ENCODE measurements around the gene GLYR1.

The GLYR1 gene

GRCh38 chr16:4879049-4879448 lies 32.0 kb upstream of the GLYR1 start:
- DNase-seq (ENCODE audit: low spot score) = no peak

GRCh38 chr16:4877380-4877685 lies 30.2 kb upstream of the GLYR1 start:
- no peak for DNase-seq (ENCODE audit: low spot score)

DNA sequence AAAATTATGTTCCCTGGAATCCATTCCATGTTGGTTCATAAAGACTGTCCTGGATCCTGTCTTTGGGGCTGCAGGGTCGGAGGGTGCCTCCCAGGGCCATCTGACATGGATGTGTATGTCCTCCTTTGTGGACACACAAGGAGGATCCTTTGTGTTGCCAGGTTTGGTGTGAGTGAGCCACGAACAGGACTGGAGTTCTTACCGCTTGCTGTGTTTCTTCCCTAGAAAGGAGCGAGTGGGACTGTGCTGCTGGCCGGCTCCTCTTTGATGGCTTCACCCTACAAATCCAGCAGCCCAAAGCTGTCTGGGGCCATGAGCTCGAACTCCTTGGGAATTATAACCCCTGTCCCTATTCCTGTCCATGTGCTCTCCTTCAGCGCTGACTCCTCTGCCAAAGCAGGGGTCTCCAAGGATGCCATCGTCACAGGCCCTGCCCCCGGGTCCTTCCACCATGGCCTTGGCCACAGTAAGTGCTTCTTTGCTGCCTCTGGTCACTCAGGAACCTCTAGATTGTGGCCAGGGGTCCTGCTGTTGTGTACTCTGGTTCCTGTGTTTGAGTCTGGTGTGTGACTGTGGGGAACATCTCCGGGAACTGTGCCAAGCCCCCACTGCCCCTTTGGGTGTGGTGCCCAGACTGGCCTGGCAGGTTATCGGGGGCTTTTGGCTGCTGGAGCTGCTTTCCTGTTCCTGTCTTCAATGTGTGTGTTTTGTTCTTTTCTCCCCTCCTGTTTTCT lies 29.7 kb upstream of the GLYR1 start:
- no peak for DNase-seq (ENCODE audit: low spot score)

DNA sequence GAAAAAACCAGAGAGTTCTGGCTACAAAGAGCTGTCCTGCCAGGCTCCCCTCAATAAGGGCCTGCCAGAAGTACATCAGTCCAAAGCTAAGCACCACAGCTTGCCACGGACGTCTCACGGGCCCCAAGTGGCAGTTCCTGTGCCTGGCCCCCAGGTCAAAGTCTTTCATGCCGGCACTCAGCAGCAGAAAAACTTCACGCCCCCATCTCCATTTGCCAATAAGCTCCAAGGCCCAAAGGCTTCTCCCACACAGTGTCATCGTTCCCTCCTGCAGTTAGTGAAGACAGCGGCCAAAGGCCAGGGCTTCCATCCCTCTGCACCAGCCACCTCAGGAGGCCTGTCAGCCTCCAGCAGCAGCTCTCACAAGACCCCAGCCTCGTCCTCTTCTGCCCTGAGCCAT lies 27.6 kb upstream of the GLYR1 start:
- no peak for DNase-seq (ENCODE audit: low spot score)

- DNase-seq (ENCODE audit: low spot score) = no peak
Observed at GRCh38 chr16:4873091-4873490, 26.0 kb upstream of the GLYR1 start.

DNA sequence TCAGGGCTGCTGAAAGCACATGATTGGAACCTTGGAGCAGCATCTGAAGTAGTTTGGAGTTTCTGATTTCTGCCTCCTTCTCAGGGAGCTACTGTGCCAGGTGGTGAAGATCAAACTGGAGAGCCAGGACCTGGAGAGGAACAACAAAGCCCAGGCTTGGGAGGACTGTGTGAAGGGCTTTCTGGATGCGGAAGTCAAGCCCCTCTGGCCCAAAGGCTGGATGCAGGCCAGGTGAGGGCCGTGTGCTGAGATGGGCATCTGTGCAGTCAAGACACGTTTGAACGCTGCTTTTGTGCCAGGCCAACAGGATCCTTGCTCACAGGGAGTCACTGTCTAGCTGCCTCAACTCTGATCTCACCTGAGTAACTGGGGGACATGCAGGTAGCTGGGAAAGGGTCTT lies 24.0 kb upstream of the GLYR1 start:
- DNase-seq (ENCODE audit: low spot score) = no peak

DNA sequence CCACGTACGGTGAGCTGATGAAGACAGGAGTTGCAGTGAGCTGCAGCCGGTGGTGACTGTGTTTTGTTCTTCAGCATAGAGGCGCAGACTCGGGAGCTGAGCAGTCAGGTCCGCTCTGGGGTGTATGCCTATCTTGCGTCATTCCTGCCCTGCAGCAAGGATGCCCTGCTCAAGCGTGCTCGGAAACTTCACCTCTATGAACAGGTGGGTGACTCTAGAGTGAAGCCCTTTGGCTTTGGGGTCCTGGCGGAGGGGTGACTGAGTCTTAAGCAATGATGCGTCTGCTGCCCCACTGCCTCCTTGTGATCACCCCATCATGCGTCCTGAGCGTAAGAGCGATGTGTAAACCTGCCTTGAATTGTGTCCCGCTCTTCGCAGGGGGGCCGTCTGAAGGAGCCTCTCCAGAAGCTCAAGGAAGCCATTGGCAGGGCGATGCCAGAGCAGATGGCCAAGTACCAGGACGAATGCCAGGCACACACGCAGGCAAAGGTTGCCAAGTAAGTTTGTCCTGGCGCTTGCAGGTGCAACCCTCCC lies 23.1 kb upstream of the GLYR1 start:
- no peak for DNase-seq (ENCODE audit: low spot score)

DNA sequence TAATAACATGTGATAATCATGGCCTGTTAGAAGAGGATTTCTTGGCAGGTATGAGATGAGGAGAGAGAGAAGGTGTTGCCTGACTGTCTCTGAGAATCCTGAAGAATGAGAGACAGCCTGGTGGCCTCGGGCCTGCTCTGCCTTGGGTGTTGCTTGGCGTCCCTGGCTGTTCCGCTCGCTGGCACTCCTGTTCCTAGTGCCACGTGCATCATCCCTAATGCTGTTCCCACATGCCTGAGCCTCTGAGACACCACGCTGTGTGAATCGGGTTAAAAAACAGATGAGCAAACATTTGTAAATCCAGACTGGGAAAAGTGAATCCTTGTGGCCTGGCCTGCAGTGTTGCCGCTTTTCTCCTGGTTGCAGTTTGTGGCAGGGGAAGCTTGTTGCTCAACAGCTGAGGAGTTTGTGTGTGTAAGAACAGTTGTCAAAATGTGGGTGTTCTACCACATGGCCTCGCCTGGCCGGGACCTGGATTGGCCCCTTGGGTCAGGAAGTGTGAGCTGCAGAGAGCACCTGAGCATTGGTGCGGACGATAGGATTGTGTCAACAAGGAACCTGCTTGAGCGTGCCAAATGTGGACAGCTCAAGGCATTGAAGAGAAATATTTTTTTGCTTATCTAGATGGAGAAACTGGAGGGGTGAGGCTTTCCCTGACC lies 22.2 kb upstream of the GLYR1 start:
- no peak for DNase-seq (ENCODE audit: low spot score)

DNA sequence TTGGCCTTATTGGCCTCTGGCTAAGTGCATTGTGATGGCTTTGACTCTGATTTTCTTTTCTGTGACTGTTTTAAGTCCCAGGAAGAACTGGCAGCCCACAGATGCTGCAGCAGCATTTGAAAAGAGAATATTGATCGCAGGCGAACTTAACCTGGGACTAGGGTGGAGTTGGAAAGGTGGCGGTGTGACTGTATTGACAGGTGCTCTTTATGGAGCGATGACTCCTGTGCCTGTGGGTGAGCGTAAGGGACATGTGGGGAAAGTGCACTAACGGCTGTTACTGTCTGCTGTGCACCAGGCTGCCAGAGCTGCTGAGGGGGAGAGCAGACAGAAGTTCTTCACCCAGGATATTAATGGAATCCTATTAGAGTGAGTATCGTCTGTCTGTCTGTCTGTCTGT lies 21.4 kb upstream of the GLYR1 start:
- no peak for DNase-seq (ENCODE audit: low spot score)

DNA sequence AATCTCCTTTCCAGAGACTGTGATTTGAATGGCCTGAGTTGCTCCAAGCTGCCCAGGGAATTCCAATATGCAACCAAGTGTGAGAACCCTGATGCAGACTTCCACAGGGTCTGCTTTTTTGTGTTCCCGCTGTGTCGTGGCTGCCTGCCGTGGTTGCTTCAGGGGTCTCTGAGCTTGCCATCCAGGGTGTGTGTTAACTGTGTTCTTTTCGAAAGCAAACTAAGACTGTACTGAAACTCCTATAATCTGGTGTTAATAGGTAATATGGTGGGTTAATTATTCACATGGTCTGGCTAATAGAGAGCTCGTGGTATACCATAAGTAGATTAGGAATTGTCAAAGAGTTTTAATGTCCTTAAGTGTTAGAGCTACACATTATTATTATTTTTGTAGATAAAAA lies 20.9 kb upstream of the GLYR1 start:
- no peak for DNase-seq (ENCODE audit: low spot score)

DNA sequence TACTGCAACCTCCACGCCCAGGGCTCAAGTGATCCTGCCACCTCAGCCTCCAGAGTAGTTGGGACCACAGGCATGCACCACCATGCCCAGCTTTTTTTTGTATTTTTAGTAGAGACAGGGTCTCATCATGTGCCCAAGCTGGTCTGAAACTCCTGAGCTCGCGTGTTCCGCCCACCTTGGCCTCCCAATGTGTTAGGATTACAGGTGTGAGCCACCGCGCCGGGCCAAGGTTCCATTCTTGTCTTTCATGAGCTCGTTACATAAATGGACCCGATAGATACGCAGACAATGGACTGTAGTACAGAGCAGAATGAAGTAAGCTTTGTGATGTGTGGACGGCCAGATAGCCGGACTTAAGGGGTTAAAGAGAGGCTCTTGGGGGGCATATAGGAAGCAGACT lies 19.5 kb upstream of the GLYR1 start:
- no peak for DNase-seq (ENCODE audit: low spot score)

DNA sequence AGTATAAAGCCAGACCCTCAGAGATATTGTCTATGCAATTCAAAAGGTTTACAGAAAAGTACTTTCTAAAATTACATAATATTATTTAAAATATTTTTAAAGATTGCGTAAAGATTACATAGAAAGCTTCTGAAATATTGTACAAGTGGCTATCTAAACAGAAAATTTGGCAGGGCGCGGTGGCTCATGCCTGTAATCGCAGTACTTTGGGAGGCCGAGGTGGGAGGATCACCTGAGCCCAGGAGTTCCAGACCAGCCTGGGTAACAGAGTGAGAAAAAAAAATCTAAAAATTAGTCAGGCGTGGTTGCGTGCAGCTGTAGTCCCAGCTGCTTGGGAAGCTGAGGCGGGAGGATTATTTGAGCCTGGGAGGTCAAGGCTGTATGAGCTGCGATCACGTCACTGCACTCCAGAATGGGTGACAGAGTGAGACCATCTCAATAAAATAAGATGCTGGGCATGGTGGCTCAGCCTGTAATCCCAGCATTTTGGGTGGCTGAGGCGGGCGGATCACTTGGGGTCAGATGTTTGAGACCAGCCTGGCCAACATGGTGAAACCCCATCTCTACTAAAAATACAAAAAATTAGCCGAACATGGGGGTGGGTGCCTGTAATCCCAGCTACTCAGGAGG lies 18.3 kb upstream of the GLYR1 start:
- no peak for DNase-seq (ENCODE audit: low spot score)

DNA sequence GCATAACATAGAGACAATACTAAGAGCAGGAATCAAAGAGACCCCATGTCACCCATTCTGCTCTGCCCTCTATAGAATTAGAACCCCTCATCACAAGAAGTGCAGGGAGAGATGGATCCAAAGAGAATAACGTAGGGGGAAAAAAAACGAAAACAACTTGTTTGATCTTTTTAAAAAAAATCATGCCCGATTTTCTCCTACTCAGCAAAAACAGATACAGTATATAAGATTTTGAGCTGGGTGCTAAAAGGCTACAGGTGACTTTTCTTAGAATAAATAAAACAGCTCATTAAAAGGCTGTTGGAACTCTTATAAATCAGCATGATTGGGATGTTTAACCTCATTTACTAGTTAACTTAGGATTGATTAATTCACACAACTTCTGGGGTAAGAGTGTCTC lies 17.6 kb upstream of the GLYR1 start:
- DNase-seq (ENCODE audit: low spot score) = no peak

GRCh38 chr16:4862639-4863038 lies 15.6 kb upstream of the GLYR1 start:
- no peak for DNase-seq (ENCODE audit: low spot score)

- DNase-seq (ENCODE audit: low spot score) = no peak
Observed at GRCh38 chr16:4860727-4861342, 13.7 kb upstream of the GLYR1 start.

DNA sequence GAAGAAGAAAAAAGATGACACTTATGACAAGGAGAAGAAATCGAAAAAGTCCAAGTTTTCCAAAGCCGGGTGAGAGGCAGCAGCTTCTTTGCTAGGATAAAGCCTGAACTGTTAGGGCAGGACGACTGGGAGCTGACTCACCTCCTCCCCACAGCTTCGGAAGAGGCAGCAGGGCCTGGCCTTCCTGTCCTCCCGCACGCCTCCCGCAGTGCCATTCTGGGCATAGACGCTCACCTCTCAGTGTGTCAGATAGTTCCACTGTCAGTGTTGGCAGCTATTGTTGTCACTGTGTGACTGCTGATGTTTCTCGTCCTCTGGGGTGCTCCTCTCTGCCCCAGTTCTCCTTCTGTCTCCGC lies 12.8 kb upstream of the GLYR1 start:
- DNase-seq (ENCODE audit: low spot score) = no peak

DNA sequence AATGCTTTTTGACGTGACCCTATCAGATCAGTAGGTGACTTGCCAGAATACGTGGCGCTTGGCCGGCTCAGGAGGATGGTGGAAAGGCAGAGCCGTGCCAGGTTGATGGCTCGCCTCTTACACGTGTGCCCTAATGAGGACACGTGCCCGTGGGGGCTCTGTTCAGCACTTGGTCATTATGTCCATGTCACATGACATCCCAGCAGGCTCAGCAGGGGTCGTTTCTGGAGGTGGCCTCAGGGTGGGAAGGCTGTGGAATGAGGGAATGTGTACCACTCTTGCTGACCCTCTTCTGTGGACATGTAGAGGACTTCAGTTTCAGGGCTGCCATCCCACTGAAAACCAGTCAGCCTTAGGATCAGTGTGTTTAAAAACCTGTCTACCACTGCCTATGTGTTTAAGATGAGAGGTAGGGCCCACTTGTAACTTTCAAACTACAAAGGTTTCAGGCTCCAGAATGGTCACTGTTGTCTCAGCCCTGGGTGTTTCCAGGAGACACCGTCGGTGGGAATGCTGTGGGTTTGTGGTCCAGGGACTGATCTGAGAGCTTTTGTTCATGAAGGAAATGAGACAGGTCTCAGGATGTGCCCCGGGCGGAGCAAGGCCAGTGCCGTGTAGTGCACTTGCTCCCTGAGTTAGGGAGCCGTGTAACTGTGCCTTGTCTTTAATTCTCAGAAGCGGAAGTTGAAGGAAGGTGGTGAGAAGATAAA lies 12.3 kb upstream of the GLYR1 start:
- DNase-seq (ENCODE audit: low spot score) = no peak

DNA sequence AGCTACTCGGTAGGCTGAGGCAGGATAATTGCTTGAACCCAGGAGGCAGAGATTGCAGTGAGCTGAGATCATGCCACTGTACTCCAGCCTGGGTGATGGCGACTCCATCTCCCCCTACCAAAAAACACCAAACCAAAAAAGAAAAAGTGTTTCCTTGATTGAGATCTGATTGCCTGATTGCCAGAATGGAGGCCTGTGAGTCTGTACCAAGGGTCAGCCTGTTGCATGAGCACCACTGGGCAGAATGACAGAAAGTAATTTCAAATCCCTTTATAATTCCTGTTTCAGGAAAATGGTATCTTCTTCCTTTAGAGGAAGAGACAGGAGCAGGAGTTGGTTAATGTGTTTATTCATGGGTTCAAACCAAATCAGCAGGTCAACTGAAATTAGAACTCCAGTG lies 8.7 kb upstream of the GLYR1 start:
- no peak for DNase-seq (ENCODE audit: low spot score)

DNA sequence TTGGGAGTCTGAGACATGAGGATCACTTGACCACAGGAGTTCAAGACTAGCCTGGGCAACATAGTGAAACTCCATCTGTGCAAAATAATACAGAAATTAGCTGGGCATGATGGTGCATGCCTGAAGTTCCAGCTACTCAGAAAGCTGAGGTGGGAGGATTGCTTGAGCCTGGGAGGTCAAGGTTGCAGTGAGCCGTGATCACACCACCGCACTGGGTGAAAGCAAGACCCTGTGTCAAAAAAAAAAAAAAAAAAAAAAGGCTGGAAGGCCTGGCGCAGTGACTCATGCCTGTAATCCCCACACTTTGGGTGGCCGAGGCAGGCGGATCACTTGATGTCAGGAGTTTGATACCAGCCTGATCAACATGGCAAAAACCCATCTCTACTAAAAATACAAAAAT lies 8.3 kb upstream of the GLYR1 start:
- DNase-seq (ENCODE audit: low spot score) = no peak

GRCh38 chr16:4852221-4852872 lies 5.3 kb upstream of the GLYR1 start:
- DNase-seq (ENCODE audit: low spot score) = no peak

GRCh38 chr16:4850211-4850610 lies 3.1 kb upstream of the GLYR1 start:
- DNase-seq (ENCODE audit: low spot score) = no peak
